Epithelial cell of prostate (primary cell): Measurements from ENCODE around the gene UCN.

ENCODE experiments used
- DNase-seq: peaks from one replicate; pipeline ENCODE4 v3.0.0-alpha.2; 2011; ENCODE audit warnings: low read depth, low spot score
- H3K27ac ChIP-seq: fragments of 450-650 bp; 2 replicates; pipeline ENCODE4 v1.5.1; 2017; ENCODE audit warnings: mild to moderate bottlenecking

The UCN gene

GRCh38 chr2:27263287-27264252, 44.7 kb downstream of the UCN start:
- H3K27ac ChIP-seq = no peak overlapping the region
- no peak for DNase-seq

- no peak within 1 kb of the TSS for H3K27ac ChIP-seq
- DNase-seq = no peak
Measured at GRCh38 chr2:27262379-27263286, 45.6 kb downstream of the UCN start, which contains the start of gene SLC30A3. SLC30A3 (minus strand) TSS chr2:27263047; CDS start chr2:27262906, 141 bp downstream.

- DNase-seq = no peak
- H3K27ac ChIP-seq = no peak overlapping the region
Measured at GRCh38 chr2:27261926-27262298, 46.3 kb downstream of the UCN start.

- no peak for DNase-seq
- H3K27ac ChIP-seq = no peak overlapping the region
Measured at GRCh38 chr2:27261241-27261925, 46.9 kb downstream of the UCN start.

- no peak overlapping the region for H3K27ac ChIP-seq
- no peak for DNase-seq
Measured at GRCh38 chr2:27258051-27258450, 50.2 kb downstream of the UCN start.
